ENCODE results near the gene TRIM39. TPM values are rescaled to one million over a fixed set of nuclear protein-coding genes. Genes with fewer than 3 reads are reported as not detected.
"Not testable (repeated sequence)": the region's sequence is repeated elsewhere in the genome, so short reads cannot be mapped to it uniquely, and the experiment has no call there.

TRIM39 gene
- polyA plus RNA-seq, 1 donor, result 7.3 TPM

DNA sequence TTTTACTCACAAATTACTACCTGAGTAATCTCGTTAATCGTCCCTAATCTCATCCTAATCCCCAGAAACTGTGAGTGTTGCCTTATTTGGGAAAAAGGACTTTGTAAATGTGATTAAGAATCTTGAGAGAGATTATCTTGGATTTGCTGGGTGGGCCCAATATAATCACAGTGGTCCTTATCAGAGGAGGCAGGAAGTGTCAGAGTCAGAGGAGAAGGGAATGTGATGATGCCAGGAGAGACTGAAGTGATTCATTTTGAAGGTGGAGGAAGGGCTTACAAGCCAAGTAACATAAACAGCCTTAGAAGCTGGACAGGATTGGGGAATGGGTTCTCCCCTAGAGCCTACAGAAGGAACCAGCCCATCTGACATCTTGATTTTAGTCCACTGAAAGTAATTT is 34.9 kb downstream of the TRIM39 start:
- no peak for DNase-seq (ENCODE audit: low read depth)

DNA sequence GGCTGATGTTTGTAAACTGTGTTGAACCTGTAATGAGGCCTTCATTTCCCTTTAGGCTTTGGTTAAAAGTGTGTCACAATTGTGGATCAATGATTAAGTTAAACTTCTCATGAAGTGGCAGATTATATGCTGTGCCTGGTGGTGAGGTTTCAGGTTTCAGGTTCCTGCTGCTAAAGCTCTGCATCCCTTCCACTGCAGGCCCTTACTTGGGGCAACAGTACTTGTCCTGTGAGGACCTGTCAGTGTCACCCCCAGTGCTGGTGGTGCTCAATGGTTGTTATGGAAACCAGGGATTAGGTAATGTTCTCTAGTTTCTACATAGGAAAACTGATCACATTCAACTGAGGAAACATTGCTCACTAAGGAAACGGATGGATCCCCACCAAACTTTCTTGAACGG is 36.7 kb downstream of the TRIM39 start:
- no peak for DNase-seq (ENCODE audit: low read depth)

DNA sequence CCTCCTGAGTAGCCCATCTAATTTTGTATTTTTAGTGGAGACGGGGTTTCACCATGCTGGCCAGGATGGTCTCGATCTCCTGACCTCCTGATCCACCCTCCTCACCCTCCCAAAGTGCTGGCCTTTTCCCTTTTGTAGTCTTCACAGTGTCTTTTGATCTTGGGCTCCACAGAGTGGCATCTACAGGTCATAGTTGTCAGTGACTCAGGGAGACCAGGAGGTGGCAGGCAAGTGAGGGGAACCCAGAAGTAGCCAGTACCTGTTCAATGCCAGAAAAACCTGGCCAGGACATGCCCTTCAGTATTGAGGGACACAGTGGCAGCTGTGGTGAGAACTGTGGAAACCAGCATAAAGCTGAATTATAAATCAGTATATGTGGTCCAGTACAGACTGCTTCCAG is 37.9 kb downstream of the TRIM39 start:
- no peak for DNase-seq (ENCODE audit: low read depth)

DNA sequence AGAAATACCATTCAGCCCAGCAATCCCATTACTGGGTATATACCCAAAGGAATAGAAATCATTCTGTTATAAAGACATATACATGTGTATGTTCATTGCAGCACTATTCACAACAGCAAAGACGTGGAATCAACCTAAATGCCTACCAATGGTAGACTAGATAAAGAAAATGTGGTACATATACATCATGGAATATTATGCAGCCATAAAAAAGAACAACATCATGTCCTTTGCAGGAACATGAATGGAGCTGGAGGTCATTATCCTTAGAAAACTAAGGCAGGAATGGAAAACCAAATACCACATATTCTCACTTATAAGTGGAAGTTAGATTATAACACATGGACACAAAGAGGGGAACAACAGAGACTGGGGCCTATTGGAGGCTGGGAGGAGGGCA is 42.6 kb downstream of the TRIM39 start:
- DNase-seq (ENCODE audit: low read depth), result not testable (repeated sequence)

DNA sequence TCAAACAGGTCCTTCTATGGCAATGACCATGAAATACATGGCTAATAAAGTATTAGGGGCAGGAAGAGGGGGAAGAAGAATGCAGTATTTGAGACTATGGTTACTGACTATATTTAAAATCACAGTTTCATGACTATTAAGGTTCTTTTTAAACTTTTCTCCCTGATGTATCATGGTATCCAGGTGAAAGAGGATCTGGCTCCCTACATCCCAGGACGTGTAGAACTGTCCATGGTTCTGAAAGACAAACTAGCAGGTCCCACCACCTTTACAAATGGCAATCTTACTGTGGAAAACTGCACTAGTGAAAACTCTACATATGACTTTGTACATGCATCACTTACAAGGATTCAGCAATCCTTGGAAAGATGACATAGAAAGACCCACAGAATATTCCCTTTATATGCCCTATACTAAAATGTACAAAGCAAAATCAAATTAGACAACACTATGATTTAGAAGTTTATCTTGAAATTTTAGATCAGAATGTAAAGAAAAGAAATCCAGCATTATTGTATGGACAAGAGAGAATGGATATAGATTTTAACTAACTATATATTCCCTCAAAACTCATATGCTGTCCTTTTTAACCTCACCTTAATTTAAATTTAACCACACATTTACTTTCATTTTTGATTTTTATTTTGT is 51.7 kb downstream of the TRIM39 start:
- no peak for DNase-seq (ENCODE audit: low read depth)

DNA sequence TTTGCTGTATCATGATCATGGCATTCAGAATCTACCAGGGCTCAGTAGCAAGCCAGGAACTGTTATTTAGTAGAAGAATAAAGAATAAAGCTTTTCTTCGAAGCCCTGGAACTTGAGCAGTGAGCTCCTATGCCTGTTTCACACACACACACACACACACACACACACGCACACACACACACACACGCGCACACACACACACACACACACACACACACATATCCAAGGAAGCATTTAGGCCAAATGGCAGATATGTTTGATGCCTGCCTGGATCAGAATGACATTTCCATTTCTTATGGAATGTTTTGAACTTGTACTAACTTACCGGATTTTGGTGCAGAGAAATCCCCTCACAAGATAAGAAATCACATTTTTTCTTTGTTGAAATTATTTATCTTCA is 53.7 kb downstream of the TRIM39 start:
- no peak for DNase-seq (ENCODE audit: low read depth)

DNA sequence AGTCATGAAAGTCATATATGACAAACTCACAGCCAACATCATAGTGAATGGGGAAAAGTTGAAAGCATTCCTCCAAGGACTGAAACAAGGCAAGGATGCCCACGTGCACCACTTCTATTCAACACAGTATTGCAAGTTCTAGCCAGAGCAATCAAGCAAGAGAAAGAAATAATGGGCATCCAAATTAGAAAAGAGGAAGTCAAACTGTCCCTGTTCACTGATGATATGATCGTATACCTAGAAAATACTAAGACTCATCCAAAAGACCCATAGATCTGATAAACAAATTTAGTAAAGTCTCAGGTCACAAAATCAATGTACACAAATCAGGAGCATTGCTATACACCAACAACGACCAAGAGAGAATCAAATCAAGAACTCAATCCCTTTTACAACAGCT is 59.4 kb downstream of the TRIM39 start:
- DNase-seq (ENCODE audit: low read depth), result no peak

DNA sequence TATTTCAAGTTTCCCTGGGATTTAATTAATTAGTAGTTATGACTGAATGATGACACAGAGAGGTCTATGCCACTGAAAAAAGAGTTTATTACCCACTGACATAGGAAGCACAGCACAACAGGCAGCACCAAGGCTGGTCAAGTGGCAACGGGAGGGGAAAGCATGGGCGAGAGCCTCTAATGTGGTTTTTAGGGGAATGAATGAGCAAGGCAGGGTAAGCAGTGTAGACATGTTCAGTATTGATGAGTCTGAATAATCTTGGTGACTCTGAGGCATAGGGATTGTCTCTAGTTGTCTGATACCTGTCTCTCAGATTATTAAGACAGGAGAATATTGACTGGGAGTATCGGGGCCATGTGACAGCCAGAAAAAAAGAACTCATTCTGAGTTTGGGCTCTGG is 64.5 kb downstream of the TRIM39 start:
- DNase-seq (ENCODE audit: low read depth), result no peak

Other genes starting within 250 kb of the TRIM39 start
- not detected for gene TRIM31, start 213.8 kb upstream of the TRIM39 start, polyA plus RNA-seq (ENCODE audit: insufficient read length)
- not detected for gene TRIM40, start 190.8 kb upstream of the TRIM39 start, polyA plus RNA-seq (ENCODE audit: insufficient read length)
- 0.48 TPM for gene TRIM10, start 165.7 kb upstream of the TRIM39 start, polyA plus RNA-seq (ENCODE audit: insufficient read length)
- not detected for gene TRIM15, start 163.4 kb upstream of the TRIM39 start, polyA plus RNA-seq (ENCODE audit: insufficient read length)
- gene TRIM26, start 113.5 kb upstream of the TRIM39 start, polyA plus RNA-seq (ENCODE audit: insufficient read length), result 16.2 TPM
- gene RPP21, start 18.2 kb downstream of the TRIM39 start, polyA plus RNA-seq (ENCODE audit: insufficient read length), result 21.2 TPM
- 69.1 TPM for gene HLA-E, start 162.6 kb downstream of the TRIM39 start, polyA plus RNA-seq (ENCODE audit: insufficient read length)
- 52.6 TPM for gene GNL1, start 229.6 kb downstream of the TRIM39 start, polyA plus RNA-seq (ENCODE audit: insufficient read length)
- gene PRR3, start 230.4 kb downstream of the TRIM39 start, polyA plus RNA-seq (ENCODE audit: insufficient read length), result 17.6 TPM
- 46.5 TPM for gene ABCF1, start 244.5 kb downstream of the TRIM39 start, polyA plus RNA-seq (ENCODE audit: insufficient read length)